Vagina (tissue), 2 donors: ENCODE data around the gene TANGO2.
A peak's percentile ranks its signal among the peaks of the same experiment; 100 is the strongest.

Experiments
- CTCF ChIP-seq, 3 experiments: fragments of 450-650 bp in 2 of 3; fragments of 200-600 bp in 1 of 3; sonication (generic) in 1 of 3; IDR thresholded peaks; one replicate each; pipeline ENCODE4 v1.5.1; 2017 to 2019; ENCODE audit warnings: antibody characterized with exemption in 3 of 3, mild to moderate bottlenecking in 2 of 3, moderate library complexity in 2 of 3
- POLR2A ChIP-seq, 2 donors: fragments of 450-650 bp; IDR thresholded peaks; one replicate each; pipeline ENCODE4 v1.6.1; 2017; ENCODE audit warnings: antibody characterized with exemption in 2 of 2, mild to moderate bottlenecking in 2 of 2, moderate library complexity in 2 of 2

GRCh38 chr22:20013382-20013871 lies 7.5 kb upstream of the TANGO2 start:
- TF ChIP-seq POLR2A (IDR thresholded peaks at IDR 0.05) (no peak), CTCF (IDR thresholded peaks at IDR 0.05) (peak in 2 of 3 experiments; percentile 57 to 78)
